ENCODE measurements around the gene AATK. TPM values are rescaled to one million over a fixed set of nuclear protein-coding genes. Genes with fewer than 3 reads are reported as not detected.

AATK gene
- total and polyA plus RNA-seq, 2 experiments from 2014 or later, result 1.1 to 5.0 TPM

- Mint-ChIP-seq H3K27me3 (ENCODE audit: insufficient read depth, low read depth, poor library complexity) (peaks cover 6% of the 10 kb centered on the region), H3K4me1 (peaks cover 2% of the 10 kb centered on the region; the same call in 1 of the 3 replicates), H3K4me3 (no peak overlapping the region), H3K36me3 (ENCODE audit: low read depth) (no peaks in the 10 kb centered on the region), H3K9me3 (no peaks in the 10 kb centered on the region), H3K27ac (no peak overlapping the region)
- no peaks in the 10 kb centered on the region for H3F3A ChIP-seq (replicated peaks; ENCODE audit: low read depth)
- H4K20me1 ChIP-seq (replicated peaks; ENCODE audit: insufficient read depth), result no peaks in the 10 kb centered on the region
- no peaks in the 10 kb centered on the region for H3K4me1 ChIP-seq (ENCODE audit: insufficient read depth)
- no peaks in the 10 kb centered on the region for H3K36me3 ChIP-seq (ENCODE audit: insufficient read depth)
- ATAC-seq (no peak), DNase-seq (ENCODE audit: low spot score) (no peak)
- no peak overlapping the region for H2AFZ ChIP-seq
- H3K79me2 ChIP-seq (replicated peaks; ENCODE audit: insufficient read depth), result no peaks in the 10 kb centered on the region
- H3K27ac ChIP-seq (ENCODE audit: low read depth), result no peak overlapping the region
- TF ChIP-seq POLR2AphosphoS5 (IDR thresholded peaks at IDR 0.05; ENCODE audit: low read depth) (no peak), CTCF (conservative IDR thresholded peaks at IDR 0.05; ENCODE audit: low read depth in 2 of 2) (no peak), ZNF462 (CRISPR knock-in tag; IDR thresholded peaks at IDR 0.05) (no peak), STAT1 (IDR thresholded peaks at IDR 0.05; ENCODE audit: unreplicated experiment) (no peak), JUNB (IDR thresholded peaks at IDR 0.05; ENCODE audit: unreplicated experiment) (no peak), NANOG (IDR thresholded peaks at IDR 0.05; ENCODE audit: borderline replicate concordance) (no peak), ZNF114 (CRISPR knock-in tag; IDR thresholded peaks at IDR 0.05) (no peak), CREB1 (CRISPR knock-in tag; IDR thresholded peaks at IDR 0.05; ENCODE audit: low read depth) (no peak), REST (IDR thresholded peaks at IDR 0.05; ENCODE audit: unreplicated experiment) (no peak), EZH2phosphoT487 (IDR thresholded peaks at IDR 0.05; ENCODE audit: unreplicated experiment) (no peak), ETS1 (IDR thresholded peaks at IDR 0.05) (no peak), ZNF331 (CRISPR knock-in tag; IDR thresholded peaks at IDR 0.05; ENCODE audit: low read depth) (no peak), EZH2 (IDR thresholded peaks at IDR 0.05; ENCODE audit: low read depth, unreplicated experiment) (no peak)
- H3K9me2 ChIP-seq (ENCODE audit: insufficient read depth), result no peaks in the 10 kb centered on the region
- no peak overlapping the region for H3K4me2 ChIP-seq
- H3K27me3 ChIP-seq (ENCODE audit: insufficient read depth), result no peaks in the 10 kb centered on the region
- H3K4me3 ChIP-seq, result no peak overlapping the region
Observed at GRCh38 chr17:81163051-81163695, 2.8 kb downstream of the AATK start.

All from GM23338 (cell line).